GM19467 (cell line): Measurements from ENCODE around the gene NLGN1.
"Not testable (repeated sequence)": the region's sequence is repeated elsewhere in the genome, so short reads cannot be mapped to it uniquely, and the experiment has no call there.

Experiments used
- ATAC-seq: cut with Tn5 transposase; IDR thresholded peaks from one replicate; pipeline ENCODE4 v1.9.1; 2021; ENCODE audit warnings: mild to moderate bottlenecking, moderate library complexity; ENCODE audit not compliant: unreplicated experiment

The NLGN1 gene

GRCh38 chr3:174202116-174202515, 804.6 kb downstream of the NLGN1 start:
- no peak for ATAC-seq

DNA sequence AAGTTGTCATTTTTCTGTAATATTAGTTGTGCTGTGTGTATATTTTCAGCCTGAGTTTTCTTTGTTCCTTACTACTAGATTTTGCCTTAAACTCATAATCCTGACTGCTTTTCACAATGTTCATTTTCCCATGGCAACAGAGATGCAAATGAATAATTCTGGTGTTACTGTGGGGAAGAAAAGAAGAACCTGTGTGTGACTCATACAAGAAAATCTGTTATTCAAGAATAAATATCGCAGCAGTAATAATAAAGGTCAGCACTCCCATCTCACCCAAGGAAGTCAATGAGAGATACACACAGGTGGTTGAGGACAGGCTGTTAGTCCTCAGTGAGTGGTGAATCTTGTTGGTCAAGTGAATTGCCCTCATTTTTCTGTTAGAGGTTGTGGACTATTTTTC, 805.0 kb downstream of the NLGN1 start:
- ATAC-seq, result no peak

GRCh38 chr3:174204765-174205164, 807.2 kb downstream of the NLGN1 start:
- no peak for ATAC-seq

- ATAC-seq, result no peak
Observed at GRCh38 chr3:174206607-174207192, 809.2 kb downstream of the NLGN1 start.

DNA sequence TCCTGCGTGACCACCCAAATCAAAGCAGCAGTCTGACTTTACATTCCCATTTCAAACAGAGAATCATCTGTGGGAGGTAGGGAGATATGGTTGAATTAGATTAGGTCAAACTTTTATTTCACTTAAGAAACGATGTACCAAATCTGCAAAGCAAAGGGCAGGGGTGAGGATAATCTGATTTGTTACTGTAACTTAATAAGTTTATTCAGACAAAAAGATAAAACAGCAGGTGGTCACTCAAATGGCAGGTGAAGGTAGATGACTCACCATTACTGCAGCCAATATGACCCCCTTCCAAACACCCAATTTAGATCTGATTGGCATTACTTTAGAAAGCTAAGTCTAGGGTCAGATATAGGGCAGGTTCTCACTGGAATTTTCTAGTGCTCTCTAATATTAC, 810.6 kb downstream of the NLGN1 start:
- no peak for ATAC-seq

DNA sequence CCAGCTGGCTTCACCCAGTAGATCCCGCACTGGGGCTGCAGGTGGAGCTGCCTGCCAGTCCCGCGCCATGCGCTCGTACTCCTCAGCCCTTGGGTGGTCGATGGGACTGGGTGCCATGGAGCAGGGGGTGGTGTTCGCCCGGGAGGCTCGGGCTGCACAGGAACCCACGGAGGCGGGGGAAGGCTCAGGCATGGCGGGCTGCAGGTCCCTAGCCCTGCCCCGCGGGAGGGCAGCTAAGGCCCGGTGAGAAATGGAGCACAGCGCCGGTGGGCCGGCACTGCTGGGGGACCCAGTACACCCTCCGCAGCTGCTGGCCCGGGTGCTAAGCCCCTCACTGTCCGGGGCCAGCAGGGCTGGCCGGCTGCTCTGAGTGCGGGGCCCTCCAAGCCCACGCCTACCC, 814.4 kb downstream of the NLGN1 start:
- ATAC-seq, result not testable (repeated sequence)

DNA sequence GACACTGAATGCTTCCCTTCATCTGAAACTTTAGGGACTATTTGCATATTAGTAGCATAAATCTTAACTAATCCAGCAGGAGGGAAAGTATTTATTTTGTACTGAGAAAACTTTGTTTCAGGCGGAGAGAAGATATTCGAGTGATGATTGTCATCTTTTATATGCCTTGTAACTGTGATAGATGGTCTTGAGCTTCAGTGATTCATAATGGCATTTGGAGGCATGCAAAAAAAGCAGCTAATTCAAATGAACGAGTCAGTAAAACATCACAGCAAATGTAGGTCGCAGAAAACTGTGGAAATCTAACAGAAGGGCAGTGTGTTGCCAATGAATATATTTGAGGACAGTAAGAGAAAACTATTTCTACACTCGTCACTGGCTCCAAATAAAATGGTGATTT, 817.9 kb downstream of the NLGN1 start:
- ATAC-seq, result no peak

DNA sequence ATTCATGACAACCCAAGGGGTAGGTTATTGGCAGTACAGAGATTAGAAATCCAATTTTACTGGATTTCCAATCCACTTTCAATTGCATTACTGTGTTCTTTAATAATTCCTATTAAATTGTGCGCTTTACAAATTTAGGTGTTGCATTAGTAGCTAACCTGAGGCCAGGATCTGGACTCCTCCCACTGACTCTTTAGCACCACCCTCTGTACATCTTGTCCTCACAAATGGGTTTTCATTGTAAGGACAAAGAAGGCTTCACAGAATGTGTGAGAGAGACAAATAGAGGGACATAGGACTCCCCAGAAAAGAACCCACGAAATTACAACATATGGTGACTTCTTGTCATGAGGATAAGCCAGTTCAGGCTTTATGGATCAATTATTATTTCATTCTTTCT, 818.5 kb downstream of the NLGN1 start:
- no peak for ATAC-seq

- ATAC-seq, result no peak
Observed at GRCh38 chr3:174216946-174217718, 819.6 kb downstream of the NLGN1 start.

DNA sequence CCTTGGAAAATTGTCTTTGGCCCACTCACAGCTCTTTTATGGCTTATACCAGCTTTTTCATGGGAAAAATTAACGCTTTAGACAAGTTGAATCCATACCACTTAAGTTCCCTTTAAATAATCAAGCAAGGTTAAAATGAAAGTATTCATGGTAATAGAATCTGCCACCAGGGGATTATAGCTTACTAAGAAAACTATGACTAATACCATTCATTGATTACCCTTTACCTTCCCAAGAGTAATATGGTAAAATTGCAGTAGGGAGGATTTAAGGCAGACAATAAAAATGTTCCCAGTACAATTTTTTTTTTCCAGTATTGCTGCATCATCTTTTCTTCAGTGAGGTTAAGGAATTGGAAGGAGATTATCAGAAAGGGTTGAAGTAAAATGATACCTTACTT, 820.5 kb downstream of the NLGN1 start:
- no peak for ATAC-seq

GRCh38 chr3:174219738-174220137, 822.2 kb downstream of the NLGN1 start:
- ATAC-seq, result no peak

- ATAC-seq, result no peak
Observed at GRCh38 chr3:174220775-174221554, 823.4 kb downstream of the NLGN1 start.

- no peak for ATAC-seq
Observed at GRCh38 chr3:174223042-174223441, 825.5 kb downstream of the NLGN1 start.

DNA sequence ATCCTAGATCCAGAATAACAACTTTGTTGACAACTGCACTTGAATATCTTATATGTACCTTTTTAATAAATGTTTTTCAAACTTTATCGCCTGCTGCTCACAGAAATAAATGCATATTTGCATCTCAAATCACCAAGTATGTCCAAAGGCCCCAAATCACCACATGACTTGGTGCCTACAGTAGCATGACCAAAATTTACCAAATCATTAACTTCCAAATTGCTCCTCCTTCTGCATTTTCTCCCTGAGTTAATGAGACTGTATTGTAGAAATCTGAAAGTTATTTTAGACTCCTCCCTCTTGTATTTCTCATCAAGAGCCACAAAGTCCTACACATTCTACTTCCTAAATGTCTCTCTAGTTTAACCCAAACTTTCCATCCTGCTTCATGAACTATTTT, 826.1 kb downstream of the NLGN1 start:
- ATAC-seq, result no peak

DNA sequence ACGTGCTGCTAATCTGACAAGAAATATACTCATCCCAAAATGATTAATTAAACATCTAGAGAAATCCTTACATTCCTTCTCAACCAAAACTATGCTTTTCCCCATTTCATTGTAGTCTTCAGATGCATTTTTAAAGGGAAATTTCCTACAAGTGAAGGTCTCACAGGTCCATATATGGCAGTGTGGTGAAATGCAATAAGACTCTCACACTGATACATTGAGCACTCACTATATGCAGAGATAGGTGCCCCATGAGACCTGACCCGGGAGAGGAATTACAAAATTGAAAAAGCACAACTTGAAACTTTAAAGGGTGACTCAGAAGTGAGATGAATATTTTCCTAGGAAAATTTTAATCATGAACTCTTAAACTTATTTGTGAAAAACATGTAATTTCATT, 832.4 kb downstream of the NLGN1 start:
- no peak for ATAC-seq

GRCh38 chr3:174232028-174232657, 834.6 kb downstream of the NLGN1 start:
- not testable (repeated sequence) for ATAC-seq

- no peak for ATAC-seq
Observed at GRCh38 chr3:174232658-174233429, 835.3 kb downstream of the NLGN1 start.

DNA sequence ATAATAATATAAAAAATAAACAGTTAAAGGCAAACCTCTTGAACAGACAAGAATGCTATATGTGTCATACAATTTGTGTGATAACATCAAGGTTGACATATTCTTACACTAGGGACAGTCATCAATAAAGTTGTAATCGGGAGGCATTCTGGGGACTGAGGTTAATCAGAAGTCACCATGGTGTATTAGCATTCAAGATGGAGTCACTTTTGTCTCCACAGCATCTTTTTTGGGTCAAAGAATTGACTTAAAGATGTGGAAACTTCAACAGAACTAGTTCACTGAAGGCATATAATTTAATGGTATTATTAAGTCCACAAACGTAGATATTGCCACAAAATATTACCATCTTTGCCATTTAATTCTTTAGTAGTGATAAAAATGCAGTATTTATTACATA, 836.0 kb downstream of the NLGN1 start:
- ATAC-seq, result no peak

DNA sequence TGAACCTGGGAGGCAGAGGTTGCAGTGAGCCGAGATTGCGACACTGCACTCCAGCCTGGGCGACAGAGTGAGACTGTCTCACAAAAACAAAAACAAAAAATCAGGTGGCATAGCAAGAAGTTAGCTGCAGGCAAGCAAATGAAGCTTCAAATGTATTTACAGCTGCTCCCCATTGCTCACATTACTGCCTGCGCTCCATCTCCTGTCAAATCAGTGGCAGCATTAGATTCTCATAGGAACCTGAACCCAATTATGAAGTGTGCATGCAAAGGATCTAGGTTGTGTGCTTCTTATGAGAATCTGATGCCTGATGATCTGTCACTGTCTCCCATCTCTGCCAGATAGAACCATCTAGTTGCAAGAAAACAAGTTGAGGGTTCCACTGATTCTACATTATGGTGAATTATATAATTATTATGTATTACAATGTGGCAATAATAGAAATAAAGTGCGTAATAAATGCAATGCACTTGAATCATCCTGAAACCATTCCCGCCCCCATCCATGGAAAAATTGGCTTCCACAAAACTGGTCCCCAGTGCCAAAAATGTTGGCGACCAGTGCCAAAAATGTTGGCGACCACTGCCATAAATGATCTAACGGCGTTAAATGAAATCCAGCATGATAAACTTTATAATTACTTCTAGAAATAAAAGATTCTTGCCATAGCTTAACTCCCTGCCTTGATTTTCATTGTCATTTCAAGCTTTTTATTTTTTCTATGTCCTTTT, 844.9 kb downstream of the NLGN1 start:
- ATAC-seq, result no peak

DNA sequence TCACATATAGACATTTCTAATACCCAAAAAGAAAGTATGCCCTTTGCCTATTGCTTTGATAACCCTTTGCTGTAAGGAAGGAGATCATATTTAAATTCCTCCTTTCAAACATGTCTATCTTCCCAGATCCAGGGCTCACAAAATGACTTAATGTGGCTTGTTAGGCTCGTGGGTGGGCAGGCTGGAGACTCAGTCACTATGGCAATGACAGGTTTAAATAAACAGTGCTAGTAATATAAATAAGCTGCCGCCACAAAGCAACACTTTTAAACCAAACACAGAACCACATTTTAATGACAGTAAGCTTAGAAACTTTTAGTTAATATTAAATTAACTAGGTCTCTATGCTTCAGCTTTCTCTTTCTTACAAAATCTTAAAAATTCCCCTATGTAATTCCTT, 845.6 kb downstream of the NLGN1 start:
- no peak for ATAC-seq
